GM12864 (cell line): ENCODE data around the gene ZNF567.

Experiments
- DNase-seq: peaks from one replicate; pipeline ENCODE4 v3.0.0-alpha.2; 2011; ENCODE audit warnings: low read depth
- H3K4me3 ChIP-seq: 2 replicates; pipeline ENCODE4 v1.5.1; 2011; ENCODE audit warnings: mild to moderate bottlenecking, low read depth, low read length, control low read depth
- CTCF ChIP-seq: IDR thresholded peaks from 2 replicates; pipeline ENCODE4 v1.5.1; 2011; ENCODE audit warnings: low read depth, mild to moderate bottlenecking, moderate library complexity, low read length, control low read depth, inconsistent platforms; ENCODE audit errors: missing control alignments

ZNF567 gene

GRCh38 chr19:36672368-36672767, 15.0 kb upstream of the ZNF567 start:
- TF ChIP-seq CTCF: no peak
- no peak overlapping the region for H3K4me3 ChIP-seq

GRCh38 chr19:36674201-36674600, 13.2 kb upstream of the ZNF567 start:
- DNase-seq: no peak

More at GRCh38 chr19:36672368-36672767, 15.0 kb upstream of the ZNF567 start:
- no peak for DNase-seq

GRCh38 chr19:36679455-36679854, 8.0 kb upstream of the ZNF567 start:
- no peak for TF ChIP-seq CTCF
- no peak overlapping the region for H3K4me3 ChIP-seq
- DNase-seq: no peak

More at GRCh38 chr19:36674201-36674600, 13.2 kb upstream of the ZNF567 start:
- TF ChIP-seq CTCF: no peak
- no peak overlapping the region for H3K4me3 ChIP-seq

GRCh38 chr19:36685835-36686234, 1.6 kb upstream of the ZNF567 start:
- no peak overlapping the region for H3K4me3 ChIP-seq
- TF ChIP-seq CTCF: no peak

GRCh38 chr19:36686365-36687213, 823 bp upstream of the ZNF567 start:
- TF ChIP-seq CTCF: no peak
- H3K4me3 ChIP-seq: peak overlapping the region; percentile 88
- no peak for DNase-seq

More at GRCh38 chr19:36685835-36686234, 1.6 kb upstream of the ZNF567 start:
- no peak for DNase-seq

- peak overlapping the region; percentile 88 for H3K4me3 ChIP-seq
- TF ChIP-seq CTCF: no peak
- DNase-seq: no peak
Measured at GRCh38 chr19:36688058-36688457, 646 bp downstream of the ZNF567 start.

GRCh38 chr19:36707134-36707533, 19.7 kb downstream of the ZNF567 start:
- DNase-seq: no peak
- no peak for TF ChIP-seq CTCF

More at GRCh38 chr19:36707134-36707533, 19.7 kb downstream of the ZNF567 start:
- no peak overlapping the region for H3K4me3 ChIP-seq
